Liver (tissue), 3 donors: ENCODE results near the gene MAST2.

Experiments used
- EGR1 ChIP-seq, 2 donors: IDR thresholded peaks; 2 replicates each; pipeline ENCODE4 v1.6.1; 2016 to 2018; ENCODE audit warnings: antibody characterized with exemption in 2 of 2, low read depth in 2 of 2
- FOXA1 ChIP-seq: IDR thresholded peaks from 2 replicates; pipeline ENCODE4 v1.6.1; 2016; ENCODE audit warnings: antibody characterized with exemption
- HNF4A ChIP-seq, 2 donors: conservative IDR thresholded peaks; 2 replicates each; pipeline ENCODE4 v1.6.1; 2016; ENCODE audit warnings: antibody characterized with exemption in 2 of 2, mild to moderate bottlenecking in 2 of 2
- JUND ChIP-seq, 2 donors: IDR thresholded peaks; 2 replicates each; pipeline ENCODE4 v1.6.1; 2016; ENCODE audit warnings: antibody characterized with exemption in 2 of 2
- RAD21 ChIP-seq, 2 donors: IDR thresholded peaks; 2 replicates each; pipeline ENCODE4 v1.6.1; 2016; ENCODE audit warnings: antibody characterized with exemption in 2 of 2, mild to moderate bottlenecking in 2 of 2
- SP1 ChIP-seq: IDR thresholded peaks from 2 replicates; pipeline ENCODE4 v1.6.1; 2018; ENCODE audit warnings: antibody characterized with exemption, mild to moderate bottlenecking
- TAF1 ChIP-seq: conservative IDR thresholded peaks from 2 replicates; pipeline ENCODE4 v1.6.1; 2016; ENCODE audit warnings: antibody characterized with exemption, mild to moderate bottlenecking
- YY1 ChIP-seq: IDR thresholded peaks from 2 replicates; pipeline ENCODE4 v1.6.1; 2016; ENCODE audit warnings: antibody characterized with exemption, mild to moderate bottlenecking
- TF ChIP-seq, protein P1 (sequence below): IDR thresholded peaks from 2 replicates; pipeline ENCODE4 v1.6.1; 2016; ENCODE audit warnings: antibody characterized with exemption, mild to moderate bottlenecking
- TF ChIP-seq, protein P2 (sequence below): fragments of 150-350 bp; IDR thresholded peaks from 2 replicates; pipeline ENCODE4 v1.5.1; 2017; ENCODE audit warnings: improper control_type of control experiment, low read depth, low read length; ENCODE audit not compliant: missing input control
- TF ChIP-seq, protein P3 (sequence below): IDR thresholded peaks from 2 replicates; pipeline ENCODE4 v1.6.1; 2016; ENCODE audit warnings: antibody characterized with exemption
- donor health status: healthy.
- donor health status: healthy.

DNA sequence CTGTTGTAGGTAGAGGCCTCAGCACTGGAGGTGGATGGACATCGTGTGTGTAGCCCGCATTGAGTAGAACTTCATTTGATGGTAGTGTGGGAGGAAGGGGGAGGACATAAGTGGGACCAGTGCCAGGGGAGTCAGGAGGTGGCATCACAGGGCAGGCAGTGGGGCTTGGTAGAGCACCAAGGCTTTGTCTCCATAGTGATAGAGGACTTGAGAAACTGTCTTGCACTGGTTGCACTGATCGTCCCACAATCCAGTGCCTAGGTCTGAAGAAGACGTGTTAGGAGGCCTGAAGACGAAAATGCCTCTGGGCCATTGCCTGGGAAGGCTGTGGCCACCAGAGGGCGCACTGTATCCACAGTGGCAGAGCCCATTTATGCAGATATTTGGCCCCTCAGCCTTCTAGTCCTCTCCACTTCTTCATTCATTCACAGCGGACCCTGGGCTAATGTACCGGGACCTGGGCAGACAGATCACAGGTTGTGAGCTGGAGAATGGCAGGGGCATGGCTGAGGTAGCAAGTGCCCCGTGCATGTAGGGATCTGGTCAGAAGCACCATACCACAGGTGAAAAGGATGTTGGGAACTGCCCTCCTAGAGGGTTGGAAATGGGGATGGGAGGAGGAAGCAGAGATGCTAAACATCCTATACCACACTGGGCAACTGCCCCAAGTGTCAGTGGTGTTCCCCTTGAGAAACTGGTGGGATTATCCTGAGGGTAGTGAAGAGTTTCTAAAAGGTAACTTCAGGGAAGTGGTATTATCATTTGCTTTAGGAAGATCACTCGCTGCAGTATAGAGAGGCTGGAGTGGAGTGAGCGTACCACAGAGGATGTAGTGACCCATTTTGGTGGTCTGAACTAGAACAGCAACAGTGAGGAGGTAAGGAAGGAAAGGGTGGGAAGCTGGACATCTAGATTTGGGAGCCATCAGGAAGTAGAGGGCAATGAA lies 233.8 kb downstream of the MAST2 start:
- TF ChIP-seq YY1 = no peak
- TF ChIP-seq, protein P1, sequence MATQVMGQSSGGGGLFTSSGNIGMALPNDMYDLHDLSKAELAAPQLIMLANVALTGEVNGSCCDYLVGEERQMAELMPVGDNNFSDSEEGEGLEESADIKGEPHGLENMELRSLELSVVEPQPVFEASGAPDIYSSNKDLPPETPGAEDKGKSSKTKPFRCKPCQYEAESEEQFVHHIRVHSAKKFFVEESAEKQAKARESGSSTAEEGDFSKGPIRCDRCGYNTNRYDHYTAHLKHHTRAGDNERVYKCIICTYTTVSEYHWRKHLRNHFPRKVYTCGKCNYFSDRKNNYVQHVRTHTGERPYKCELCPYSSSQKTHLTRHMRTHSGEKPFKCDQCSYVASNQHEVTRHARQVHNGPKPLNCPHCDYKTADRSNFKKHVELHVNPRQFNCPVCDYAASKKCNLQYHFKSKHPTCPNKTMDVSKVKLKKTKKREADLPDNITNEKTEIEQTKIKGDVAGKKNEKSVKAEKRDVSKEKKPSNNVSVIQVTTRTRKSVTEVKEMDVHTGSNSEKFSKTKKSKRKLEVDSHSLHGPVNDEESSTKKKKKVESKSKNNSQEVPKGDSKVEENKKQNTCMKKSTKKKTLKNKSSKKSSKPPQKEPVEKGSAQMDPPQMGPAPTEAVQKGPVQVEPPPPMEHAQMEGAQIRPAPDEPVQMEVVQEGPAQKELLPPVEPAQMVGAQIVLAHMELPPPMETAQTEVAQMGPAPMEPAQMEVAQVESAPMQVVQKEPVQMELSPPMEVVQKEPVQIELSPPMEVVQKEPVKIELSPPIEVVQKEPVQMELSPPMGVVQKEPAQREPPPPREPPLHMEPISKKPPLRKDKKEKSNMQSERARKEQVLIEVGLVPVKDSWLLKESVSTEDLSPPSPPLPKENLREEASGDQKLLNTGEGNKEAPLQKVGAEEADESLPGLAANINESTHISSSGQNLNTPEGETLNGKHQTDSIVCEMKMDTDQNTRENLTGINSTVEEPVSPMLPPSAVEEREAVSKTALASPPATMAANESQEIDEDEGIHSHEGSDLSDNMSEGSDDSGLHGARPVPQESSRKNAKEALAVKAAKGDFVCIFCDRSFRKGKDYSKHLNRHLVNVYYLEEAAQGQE = no peak
- TF ChIP-seq, protein P2, sequence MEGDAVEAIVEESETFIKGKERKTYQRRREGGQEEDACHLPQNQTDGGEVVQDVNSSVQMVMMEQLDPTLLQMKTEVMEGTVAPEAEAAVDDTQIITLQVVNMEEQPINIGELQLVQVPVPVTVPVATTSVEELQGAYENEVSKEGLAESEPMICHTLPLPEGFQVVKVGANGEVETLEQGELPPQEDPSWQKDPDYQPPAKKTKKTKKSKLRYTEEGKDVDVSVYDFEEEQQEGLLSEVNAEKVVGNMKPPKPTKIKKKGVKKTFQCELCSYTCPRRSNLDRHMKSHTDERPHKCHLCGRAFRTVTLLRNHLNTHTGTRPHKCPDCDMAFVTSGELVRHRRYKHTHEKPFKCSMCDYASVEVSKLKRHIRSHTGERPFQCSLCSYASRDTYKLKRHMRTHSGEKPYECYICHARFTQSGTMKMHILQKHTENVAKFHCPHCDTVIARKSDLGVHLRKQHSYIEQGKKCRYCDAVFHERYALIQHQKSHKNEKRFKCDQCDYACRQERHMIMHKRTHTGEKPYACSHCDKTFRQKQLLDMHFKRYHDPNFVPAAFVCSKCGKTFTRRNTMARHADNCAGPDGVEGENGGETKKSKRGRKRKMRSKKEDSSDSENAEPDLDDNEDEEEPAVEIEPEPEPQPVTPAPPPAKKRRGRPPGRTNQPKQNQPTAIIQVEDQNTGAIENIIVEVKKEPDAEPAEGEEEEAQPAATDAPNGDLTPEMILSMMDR = peak; percentile 98
- TF ChIP-seq HNF4A (conservative IDR thresholded peaks at IDR 0.05) = no peak
- TF ChIP-seq SP1 = no peak
- TF ChIP-seq JUND (IDR thresholded peaks at IDR 0.05) = no peak
- TF ChIP-seq, protein P3, sequence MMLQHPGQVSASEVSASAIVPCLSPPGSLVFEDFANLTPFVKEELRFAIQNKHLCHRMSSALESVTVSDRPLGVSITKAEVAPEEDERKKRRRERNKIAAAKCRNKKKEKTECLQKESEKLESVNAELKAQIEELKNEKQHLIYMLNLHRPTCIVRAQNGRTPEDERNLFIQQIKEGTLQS = no peak
- no peak for TF ChIP-seq TAF1
- TF ChIP-seq FOXA1 = no peak
- TF ChIP-seq RAD21 (IDR thresholded peaks at IDR 0.05) = peak; percentile 99
- no peak for TF ChIP-seq EGR1 (IDR thresholded peaks at IDR 0.05; ENCODE audit: low read depth in 2 of 2)
